COLO668 (cell line): ENCODE measurements around the gene APOBEC3G.

Experiments used
- DNase-seq: peaks from one replicate; lab custom pipeline; 2025; ENCODE audit not compliant: unreplicated experiment; lab: John Stamatoyannopoulos, UW

Gene APOBEC3G

DNA sequence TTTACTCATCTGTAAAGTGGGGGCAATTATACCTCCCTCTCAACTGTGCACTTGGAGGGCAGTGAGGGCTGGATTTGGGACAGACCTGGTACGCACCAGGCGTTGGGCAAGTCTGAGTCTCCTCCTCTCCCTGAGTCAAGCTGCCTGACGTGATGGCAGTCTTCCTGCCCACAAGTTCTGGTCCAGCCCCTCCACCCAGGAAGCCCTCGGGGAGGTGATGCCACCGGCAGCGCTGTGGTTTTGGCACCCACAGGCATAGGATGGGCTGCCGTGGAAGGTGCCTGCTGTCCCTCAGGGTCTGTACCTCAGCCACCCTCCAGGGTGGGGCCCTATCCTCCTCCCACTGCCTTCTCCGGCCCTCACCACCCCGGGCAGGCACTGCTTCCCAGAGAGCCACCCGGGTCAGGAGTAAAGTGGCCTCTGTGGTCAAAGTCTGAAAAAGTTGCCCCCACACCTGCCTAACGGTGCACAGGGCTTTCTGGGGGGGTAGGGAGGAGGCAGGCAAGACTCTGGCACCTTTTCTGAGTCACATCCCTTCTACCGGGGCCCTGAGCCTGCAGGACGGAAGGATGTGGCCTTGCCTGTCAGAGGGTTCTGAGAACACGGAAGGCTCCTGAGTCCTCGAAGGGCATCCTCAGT, 13.5 kb downstream of the APOBEC3G start:
- DNase-seq = no peak

DNA sequence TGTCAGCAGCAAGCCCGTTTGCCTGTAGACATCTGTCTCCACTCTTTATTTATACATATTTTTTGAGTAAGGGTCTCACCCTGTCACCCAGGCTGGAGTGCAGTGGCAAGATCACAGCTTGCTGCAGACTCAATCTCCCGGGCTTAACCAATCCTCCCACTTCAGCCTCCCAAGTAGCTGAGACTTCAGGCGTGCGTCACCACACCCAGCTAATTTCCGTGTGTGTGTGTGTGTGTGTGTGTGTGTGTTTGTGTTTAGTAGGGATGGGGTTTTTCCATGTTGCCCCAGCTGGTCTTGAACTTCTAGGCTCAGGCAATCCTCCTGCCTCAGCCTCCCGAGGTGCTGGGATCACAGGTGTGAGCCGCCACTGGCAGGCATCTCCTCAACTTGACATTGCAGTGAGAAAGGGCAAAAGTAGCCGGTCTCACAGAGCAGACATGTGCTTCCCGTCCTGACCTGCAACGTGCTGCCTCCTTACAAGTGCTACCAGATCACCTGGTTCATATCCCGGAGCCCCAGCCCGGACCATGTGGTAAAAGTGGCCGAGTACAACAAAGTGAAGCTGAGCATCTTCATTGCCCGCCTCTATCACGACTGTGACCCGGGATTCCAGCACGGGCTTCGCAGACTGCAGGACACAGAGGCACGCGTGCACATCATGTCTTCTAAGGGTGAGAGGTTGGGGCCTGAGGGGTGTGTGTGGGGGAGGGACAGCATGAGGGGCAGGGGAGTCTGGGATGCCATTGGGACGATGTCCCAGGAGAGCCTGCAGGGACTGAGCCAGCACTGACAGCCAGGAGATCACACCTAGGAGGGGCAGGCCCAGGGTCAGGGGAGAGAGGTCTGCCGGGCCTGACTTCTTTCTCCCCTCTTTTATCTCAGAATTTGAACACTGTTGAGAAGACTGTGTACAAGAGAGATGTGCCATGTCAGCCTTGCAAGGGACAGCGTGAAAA, 14.3 kb downstream of the APOBEC3G start:
- DNase-seq = no peak

DNA sequence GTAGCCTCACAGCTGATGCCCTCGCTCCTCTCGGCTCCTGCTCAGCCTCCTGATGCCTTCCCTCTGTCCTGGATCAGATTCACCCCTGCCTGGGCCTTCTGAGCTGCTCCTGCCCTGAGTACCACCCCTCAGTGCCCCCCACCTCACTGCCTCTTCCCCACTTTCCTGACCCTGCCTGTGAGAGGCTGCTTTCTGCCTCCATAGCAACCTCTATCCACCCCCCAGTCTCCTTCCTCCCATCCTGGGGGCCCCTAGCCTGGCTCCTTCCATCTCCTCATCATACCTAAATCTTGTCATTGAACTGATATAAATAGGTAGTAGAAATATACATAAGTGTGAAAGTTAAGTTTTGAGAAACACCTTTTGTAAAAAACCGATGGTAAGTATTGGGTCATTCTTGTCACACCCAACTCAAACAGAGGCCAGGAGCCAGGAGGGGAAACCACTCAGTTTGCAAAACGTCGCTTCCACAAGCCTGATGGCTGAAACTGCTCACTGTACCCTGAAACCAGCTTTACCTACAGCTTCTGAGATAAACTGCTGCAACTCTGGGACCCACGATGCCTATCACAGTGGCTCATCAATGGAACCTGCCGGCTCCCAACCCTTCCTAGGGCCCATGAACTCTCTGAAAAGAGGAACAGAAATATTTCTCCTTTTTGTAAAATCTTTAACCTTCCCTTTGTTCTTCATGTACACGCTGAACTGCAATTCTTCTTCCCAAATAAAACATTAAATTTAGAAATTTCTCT, 15.2 kb downstream of the APOBEC3G start:
- no peak for DNase-seq

DNA sequence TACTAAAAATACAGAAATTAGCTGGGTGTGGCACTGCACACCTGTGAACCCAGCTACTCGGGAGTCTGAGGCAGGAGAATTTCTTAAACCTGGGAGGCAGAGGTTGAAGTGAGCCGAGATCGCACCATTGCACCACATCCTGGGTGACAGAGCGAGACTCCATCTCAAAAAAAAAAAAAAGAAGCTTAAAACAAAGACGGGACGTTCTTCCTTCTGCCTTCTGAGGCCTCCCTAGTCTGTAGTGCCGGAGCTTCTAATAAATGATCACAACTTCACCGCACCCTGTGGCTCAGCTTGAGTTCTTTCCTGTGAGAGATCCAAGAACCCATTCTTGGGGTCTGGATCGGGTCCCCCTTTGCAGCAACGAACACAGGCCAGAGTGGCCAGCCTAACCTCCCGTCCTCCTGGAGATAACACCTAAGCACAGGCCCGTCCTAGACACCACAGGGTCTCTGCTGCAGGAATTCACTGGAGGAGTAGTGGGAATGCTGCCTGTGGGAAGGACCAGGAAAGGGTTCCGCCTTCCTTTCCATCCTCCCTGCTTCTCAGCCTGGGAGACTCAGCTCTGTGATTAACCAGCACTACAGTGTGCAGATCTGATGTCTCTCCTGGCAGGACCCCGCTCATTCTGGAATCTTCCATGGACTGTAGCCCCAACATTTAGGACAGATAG, 17.8 kb downstream of the APOBEC3G start:
- DNase-seq = no peak

DNA sequence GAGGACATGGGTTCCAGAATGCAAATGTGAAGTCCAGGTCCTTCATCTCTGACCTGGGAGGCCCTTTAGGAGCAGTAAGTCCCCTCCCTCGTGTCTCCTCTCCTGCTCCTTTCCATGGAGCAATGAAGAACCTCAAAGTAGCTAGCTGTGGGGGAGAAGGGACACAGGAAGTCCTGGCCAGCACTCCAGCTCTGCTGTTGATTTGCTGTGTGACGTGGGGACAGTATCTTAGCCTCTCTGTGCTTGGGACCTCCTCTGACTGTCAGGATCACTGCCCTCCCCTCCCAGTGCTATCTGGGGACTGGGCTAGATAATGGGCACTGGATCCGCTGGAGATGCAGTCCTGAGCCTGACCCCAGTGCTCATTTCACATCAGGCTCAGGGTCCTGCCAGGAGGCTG, 18.9 kb downstream of the APOBEC3G start:
- DNase-seq = no peak

DNA sequence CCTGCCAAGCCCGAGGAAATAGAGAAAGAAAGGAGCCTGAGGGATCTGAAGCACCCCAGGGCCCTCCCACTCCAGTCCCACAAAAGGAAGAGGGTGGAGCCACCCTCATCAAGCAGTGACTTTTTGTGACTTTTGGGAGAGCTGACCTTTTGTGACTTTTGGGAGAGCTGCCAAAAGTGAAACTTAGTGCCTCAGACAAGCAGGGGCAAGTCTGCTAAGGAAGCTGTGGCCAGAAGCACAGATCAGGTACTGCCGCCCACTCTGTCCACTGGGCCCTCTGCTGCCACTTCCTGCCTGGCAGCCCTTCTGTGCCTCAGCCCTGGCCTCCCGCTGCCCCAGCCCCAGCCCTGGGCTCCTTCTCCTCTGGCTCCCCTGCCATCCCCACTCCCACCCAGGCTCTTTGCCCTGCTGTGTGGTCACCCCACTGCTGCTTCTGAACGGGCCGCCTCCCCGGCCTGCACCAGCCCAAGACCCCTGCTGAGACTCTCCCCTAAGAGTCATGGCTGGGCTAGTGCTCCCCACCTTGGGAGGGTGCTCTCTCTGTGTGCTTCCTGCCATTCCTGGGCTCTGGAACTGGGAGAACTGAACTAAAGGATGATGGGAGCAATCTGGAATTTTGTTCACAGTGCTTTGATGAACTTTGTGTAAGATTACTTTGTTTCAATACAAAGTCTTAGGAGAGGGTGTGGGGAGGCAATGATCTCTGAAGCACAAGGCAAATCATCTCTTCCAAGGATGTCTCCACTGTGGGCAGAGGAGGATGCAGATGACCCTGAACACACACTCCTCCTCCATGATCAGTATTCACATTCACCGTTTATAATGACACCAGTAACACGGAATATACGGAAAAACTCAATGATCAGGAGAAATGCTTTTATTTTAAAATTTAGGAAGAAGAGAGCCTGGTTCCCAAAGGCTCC, 20.3 kb downstream of the APOBEC3G start, which contains the start of gene APOBEC3H:
TSS of gene APOBEC3H (plus strand) at position 147 of the 923 bp plus-strand sequence. CDS start 3,035 bp downstream, outside the sequence.
- no peak for DNase-seq

DNA sequence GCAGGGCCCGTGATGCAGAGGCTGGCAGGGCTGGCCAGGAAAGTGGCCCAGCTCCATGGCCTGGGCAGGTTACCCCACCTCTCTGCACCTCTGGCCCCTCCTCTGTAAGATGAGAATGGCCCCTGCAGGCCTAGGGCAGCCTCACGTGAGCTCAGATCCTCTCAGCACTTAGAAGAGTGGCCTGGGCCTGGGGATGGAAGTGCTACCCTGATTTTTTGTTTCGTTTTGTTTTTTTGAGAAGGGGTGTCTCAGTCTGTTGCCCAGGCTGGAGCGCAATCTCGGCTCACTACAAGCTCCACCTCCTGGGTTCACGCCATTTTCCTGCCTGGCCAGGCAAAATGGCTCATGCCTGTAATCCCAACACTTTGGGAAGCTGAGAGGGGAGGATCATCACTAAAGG, 21.0 kb downstream of the APOBEC3G start:
- DNase-seq = no peak

DNA sequence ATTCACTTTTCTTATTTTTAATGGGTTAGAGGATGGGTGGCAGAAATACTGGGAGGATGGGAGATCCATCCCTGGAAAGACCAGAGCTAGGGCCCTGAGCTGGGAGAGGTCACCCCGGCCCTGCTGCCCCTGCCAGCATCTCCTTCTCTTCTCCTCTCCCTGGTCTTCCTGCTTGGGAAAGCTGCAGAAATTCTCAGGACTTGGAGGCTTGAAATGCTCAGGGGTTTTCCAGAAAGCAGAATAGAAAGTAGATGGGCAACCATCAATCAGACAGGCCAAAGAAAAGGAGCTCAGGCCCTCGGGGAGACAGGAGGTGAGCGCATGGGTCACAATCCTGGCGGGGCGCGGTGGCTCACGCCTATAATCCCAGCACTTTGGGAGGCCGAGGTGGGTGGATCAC, 21.5 kb downstream of the APOBEC3G start:
- no peak for DNase-seq

DNA sequence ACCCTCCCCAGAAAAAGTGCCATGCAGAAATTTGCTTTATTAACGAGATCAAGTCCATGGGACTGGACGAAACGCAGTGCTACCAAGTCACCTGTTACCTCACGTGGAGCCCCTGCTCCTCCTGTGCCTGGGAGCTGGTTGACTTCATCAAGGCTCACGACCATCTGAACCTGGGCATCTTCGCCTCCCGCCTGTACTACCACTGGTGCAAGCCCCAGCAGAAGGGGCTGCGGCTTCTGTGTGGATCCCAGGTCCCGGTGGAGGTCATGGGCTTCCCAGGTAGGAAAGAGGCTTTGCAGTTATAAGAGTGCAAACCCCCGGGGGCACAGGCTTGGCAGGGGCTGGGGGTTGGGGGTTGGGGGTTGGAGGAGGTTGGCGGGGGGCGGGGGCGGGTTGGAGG, 24.2 kb downstream of the APOBEC3G start:
- no peak for DNase-seq

DNA sequence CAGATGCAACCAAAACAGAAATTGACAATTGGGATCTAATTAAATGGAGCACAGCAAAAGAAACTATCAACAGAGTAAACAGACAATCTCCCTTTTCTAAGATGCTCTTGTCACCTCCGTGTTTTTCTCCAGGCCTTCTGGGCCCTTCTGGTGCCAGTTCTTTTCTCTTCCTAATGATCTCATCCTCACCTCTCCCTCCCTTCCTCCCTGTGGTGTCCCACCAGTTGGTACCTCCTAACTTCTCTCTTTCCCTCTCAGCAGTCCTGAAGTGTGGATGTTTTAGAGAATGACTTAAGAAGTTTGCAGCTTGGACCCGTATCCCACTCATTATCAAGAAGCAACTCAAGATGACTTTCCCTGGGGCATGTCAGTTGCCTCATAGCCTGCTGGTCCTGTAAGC, 26.4 kb downstream of the APOBEC3G start:
- no peak for DNase-seq

DNA sequence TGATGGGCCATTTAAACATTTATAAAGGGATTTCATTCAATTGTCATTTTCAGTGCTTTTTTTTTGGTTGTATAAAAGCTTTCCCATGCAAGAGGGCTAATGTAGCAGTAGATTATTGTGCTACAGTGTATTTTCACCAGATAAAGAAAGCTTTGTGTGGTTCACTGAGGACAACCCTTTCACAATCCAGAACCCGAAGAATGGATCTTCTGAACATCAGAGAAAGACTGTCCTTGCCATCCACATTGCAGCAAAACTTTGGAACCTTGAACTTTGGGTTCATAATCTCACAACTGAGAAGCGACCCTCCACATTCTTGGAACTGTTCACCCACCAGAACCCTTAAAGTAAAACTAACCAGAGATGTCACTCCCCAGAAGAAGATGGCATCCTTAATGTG, 29.3 kb downstream of the APOBEC3G start:
- no peak for DNase-seq

DNA sequence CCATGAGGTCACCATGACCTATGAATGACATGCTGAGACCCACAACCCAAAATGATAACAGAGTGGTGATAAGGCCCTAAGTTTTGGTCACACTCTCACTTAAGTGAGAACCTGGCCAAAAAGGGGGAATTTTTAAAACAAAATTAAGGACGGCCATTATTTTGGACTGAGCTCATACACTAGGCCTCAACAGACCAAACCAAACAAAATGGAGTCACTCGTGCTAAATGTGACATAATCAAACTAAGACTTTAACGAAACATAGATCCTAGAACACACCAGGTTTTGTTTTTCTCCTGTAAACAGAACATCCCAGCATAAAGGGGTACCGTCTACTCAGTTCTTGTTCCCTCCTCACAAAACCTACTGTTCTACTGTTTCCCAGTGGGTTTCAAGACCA, 31.4 kb downstream of the APOBEC3G start:
- no peak for DNase-seq

DNA sequence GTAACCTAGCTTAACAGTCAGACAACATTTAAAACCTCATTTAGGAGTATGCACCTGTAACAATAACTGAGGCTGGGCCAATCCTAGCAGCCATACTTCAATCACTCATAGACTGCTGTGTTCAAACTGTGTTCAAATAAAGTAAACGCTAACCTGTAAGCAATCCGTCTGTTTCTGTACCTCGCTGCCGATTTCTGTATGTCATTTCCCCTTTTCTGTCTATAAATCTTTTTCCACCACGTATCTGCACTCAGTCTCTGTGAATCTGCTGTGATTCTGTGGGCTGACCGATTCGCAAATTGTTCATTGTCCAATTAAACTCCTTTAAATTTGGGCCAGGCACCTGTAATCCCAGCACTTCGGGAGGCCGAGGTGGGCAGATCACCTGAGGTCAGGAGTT, 32.3 kb downstream of the APOBEC3G start:
- DNase-seq = no peak

DNA sequence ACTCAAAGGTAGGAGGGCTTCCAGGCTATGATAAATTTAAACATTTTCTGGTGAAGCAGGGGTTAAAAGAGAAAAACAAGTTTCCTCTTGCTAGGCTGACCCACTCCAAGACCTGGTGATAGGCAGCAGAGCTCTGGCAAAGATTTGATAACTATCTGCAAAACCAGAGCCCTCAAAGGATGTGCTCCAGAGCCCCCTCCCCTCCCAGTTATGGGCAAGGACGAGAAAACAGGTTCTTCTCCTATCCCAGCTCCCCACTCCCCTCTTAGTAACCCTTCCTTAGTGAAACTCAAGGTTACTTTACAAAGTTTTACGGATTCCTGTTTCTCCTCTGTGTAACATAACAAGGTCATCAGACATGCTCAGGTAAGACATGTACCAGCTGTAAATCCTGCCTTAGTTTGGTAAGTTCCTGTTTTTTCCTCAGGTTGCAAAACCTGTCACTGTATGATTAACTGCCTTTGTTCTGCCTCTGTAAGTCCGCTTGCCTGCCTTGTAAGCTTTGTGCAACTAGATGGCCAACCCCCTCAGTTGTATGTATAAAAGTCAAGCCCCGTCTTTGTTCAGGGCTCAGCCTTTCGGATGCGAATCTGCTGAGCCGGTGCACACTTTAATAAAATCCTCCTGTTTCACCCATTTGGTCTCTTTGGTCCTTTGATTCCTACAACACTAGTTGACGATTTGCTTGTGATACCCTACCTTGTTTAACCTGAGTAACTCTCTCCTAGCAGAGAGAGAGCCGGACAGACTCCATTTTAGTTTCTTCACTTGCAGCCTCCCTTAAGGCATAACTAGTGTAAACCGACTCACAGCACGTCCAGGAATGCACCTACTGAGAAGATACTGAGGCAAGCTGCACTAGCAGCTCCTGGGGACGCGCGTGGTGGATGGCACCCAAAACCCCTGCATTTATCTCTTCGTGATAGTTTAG, 33.8 kb downstream of the APOBEC3G start:
- no peak for DNase-seq

DNA sequence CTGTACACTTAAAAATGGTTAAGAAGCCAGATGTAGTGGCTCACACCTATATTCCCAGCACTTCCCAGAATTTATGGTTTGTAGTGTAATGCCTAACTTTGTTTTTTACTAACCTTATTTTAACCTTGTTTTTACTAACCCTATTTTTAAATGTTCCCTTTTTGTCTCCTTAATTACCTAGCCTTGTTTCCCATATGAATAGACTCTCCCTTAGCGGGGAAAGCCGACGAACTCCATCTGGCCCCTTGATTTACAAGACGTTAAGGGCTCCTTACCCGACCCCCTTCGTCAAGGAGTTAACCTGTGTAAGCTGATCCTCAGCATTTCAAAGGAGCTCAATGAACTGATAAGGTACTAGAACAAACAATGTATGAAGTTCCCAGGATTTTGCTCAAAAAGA, 37.0 kb downstream of the APOBEC3G start:
- DNase-seq = no peak

DNA sequence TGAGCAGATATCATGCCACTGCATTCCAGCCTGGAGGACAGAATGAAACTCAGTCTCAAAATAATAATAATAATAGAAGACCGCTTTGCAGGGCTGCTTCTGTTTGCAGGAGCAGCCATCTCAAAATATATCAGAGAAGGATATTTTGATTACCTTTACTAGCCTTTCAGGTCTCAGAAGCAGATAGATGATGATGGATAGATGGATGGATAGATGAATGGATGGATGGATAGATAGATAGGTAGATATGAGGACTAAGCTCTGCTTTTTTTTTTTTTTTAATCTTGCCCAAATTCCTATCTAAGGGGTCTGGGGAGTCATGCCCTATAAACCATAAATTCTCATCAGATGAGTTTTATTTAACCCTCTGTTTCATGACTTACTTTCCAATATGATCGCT, 38.5 kb downstream of the APOBEC3G start:
- DNase-seq = no peak

DNA sequence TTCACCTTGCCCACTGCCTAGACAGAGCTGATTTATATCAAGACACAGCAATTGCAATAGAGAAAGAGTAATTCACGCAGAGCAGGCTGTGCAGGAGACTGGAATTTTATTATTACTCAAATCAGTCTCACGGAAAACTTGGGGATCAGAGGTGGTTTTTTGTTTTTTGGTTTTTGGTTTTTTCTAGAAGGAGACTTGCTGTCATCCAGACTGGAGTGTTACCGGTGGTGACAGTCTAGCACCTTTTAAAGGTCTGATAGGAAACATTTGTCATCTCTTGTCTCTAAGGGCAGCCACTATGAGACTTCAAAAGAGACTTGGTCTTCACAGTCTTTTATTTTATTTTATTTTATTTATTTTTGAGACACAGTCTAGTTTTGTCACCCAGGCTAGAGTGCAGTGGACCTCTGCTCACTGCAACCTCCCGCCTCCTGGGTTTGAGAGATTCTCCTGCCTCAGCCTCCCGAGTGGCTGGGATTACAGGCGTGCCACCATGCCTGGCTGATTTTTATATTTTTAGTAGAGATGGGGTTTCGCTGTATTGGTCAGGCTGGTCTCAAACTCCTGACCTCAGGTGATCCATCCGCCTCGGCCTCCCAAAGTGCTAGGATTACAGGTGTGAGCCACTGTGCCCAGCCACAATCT, 39.0 kb downstream of the APOBEC3G start:
- DNase-seq = no peak

DNA sequence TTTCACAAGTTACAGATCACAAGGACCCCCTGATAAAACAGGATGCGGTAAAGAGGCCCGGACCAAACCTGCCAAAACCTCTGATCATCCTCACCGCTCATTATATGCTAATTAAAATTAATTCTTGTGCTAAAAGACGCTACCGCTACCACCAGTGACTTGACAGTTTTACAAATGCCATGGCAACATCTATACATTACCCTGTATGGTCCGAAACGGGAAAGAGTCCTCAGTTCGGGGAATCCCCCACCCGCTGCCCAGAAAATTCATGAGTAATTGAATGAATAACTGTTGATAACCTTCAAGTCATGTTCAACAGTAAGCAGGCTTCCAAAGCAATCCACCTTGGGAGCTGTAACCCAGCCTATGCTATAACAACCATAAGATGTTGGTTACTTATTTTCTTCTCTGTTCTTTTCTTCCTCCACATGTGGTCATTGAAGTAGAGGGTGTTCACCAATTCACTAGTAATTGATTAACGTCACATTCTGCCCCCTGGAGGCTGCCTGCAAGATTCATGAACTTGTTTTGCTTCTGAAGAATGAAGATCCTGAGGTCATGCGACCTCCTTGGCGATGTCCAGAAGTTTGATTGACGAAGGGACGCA, 40.6 kb downstream of the APOBEC3G start:
- peak; percentile 52 for DNase-seq
